Testis (tissue), 2 donors: ENCODE results near the gene APRT.

Source experiments
- POLR2A ChIP-seq: fragments of 450-650 bp; IDR thresholded peaks from one replicate; pipeline ENCODE4 v1.6.1; 2017; ENCODE audit warnings: antibody characterized with exemption, mild to moderate bottlenecking, moderate library complexity
- TF ChIP-seq, protein P1 (sequence below), 3 experiments: fragments of 450-650 bp in 2 of 3; fragments of 200-600 bp in 1 of 3; sonication (generic) in 1 of 3; IDR thresholded peaks; one replicate each; pipeline ENCODE4 v1.5.1; 2016 to 2019; ENCODE audit warnings: antibody characterized with exemption in 3 of 3, mild to moderate bottlenecking in 2 of 3, moderate library complexity in 1 of 3

DNA sequence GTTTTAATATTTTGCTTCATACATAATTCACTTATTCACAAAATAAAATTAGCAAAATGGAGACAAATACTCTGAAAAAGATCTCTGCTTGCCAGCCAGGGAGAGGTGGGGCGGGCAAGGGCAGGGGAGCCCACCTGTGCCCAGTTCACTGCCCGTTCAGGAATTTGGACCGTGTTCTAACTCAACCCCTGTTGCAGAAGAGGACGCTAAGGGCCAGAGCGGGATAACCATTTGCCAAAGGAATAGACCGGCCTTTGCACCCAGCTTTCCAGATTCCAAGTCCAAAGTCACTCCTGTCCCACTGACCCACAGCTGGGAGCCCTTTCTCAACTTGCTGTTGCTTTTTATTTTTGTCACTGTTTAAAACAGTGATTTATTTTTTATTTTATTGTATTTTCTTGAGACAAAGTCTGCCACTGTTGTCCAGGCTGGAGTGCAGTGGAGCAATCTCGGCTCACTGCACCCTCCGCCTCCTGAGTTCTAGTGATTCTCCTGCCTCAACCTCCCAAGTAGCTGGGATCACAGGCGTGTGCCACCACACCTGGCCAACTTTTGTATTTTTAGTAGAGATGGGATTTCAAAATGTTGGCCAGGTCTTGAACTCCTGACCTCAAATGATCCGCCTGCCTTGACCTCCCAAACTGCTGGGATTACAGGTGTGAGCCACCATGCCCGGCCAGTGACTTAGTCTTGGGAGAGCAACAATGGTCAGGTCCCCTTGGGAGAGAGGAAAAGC, 24.0 kb downstream of the APRT start:
- TF ChIP-seq, protein P1, sequence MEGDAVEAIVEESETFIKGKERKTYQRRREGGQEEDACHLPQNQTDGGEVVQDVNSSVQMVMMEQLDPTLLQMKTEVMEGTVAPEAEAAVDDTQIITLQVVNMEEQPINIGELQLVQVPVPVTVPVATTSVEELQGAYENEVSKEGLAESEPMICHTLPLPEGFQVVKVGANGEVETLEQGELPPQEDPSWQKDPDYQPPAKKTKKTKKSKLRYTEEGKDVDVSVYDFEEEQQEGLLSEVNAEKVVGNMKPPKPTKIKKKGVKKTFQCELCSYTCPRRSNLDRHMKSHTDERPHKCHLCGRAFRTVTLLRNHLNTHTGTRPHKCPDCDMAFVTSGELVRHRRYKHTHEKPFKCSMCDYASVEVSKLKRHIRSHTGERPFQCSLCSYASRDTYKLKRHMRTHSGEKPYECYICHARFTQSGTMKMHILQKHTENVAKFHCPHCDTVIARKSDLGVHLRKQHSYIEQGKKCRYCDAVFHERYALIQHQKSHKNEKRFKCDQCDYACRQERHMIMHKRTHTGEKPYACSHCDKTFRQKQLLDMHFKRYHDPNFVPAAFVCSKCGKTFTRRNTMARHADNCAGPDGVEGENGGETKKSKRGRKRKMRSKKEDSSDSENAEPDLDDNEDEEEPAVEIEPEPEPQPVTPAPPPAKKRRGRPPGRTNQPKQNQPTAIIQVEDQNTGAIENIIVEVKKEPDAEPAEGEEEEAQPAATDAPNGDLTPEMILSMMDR (IDR thresholded peaks at IDR 0.05) = no peak
- TF ChIP-seq POLR2A = no peak
